H1 (cell line): ENCODE results near the gene HMCES. TPM values are rescaled to one million over a fixed set of nuclear protein-coding genes. Genes with fewer than 3 reads are reported as not detected.

ENCODE experiments used
- CTCF ChIA-PET: fragments of 300-600 bp; sonication (Branson Sonifier 250); formaldehyde crosslinking; loops from one replicate; lab custom pipeline; 2021; ENCODE audit not compliant: partially characterized antibody; lab: Charles Lee
- POLR2A ChIA-PET: fragments of 300-600 bp; sonication (Branson Sonifier 250); formaldehyde crosslinking; loops from one replicate; lab custom pipeline; 2021; ENCODE audit warnings: inconsistent platforms; ENCODE audit not compliant: partially characterized antibody; lab: Charles Lee
- DNase-seq, 2 experiments: peaks; one replicate each; pipeline versions ENCODE4 v3.0.0 to v3.0.0-alpha.2; 2010 to 2022; ENCODE audit warnings: low spot score in 2 of 2, low read depth in 1 of 2, mixed read lengths in 1 of 2
- FAIRE-seq: peaks from 2 replicates; lab custom pipeline; 2011; peaks lifted over from hg19 to GRCh38; lab: Jason Lieb, UNC
- H2AFZ ChIP-seq: 2 replicates; pipeline ENCODE4 v1.8.1; 2012; ENCODE audit warnings: low read length, inconsistent platforms
- H2AK5ac ChIP-seq: 2 replicates; pipeline ENCODE4 v1.6.1; 2013; ENCODE audit warnings: low read depth, low read length
- H2BK120ac ChIP-seq: replicated peaks from 2 replicates; pipeline ENCODE3; 2013; ENCODE audit warnings: low read depth, low read length, inconsistent platforms
- H2BK12ac ChIP-seq: 2 replicates; pipeline ENCODE4 v1.6.1; 2013; ENCODE audit warnings: low read depth, low read length
- H2BK15ac ChIP-seq: 2 replicates; pipeline ENCODE4 v1.6.1; 2013; ENCODE audit warnings: low read length
- H2BK20ac ChIP-seq: 2 replicates; pipeline ENCODE4 v1.6.1; 2013; ENCODE audit warnings: low read length
- H2BK5ac ChIP-seq: 2 replicates; pipeline ENCODE4 v1.6.1; 2013; ENCODE audit warnings: low read depth, low read length
- H3K14ac ChIP-seq: 2 replicates; pipeline ENCODE4 v1.6.1; 2013; ENCODE audit warnings: inconsistent platforms; ENCODE audit not compliant: insufficient read length
- H3K18ac ChIP-seq: 2 replicates; pipeline ENCODE4 v1.6.1; 2013; ENCODE audit warnings: low read length; ENCODE audit errors: extremely low read depth
- H3K23ac ChIP-seq: 2 replicates; pipeline ENCODE4 v1.6.1; 2013; ENCODE audit warnings: inconsistent platforms; ENCODE audit not compliant: insufficient read length
- H3K23me2 ChIP-seq: 2 replicates; pipeline ENCODE4 v1.6.1; 2013; ENCODE audit warnings: low read depth, low read length
- H3K27ac ChIP-seq: 2 replicates; pipeline ENCODE4 v1.6.1; 2011; ENCODE audit warnings: low read depth, low read length, inconsistent platforms
- H3K27me3 ChIP-seq, 4 experiments: replicated peaks in 1 of 4; 1 replicate in 1 of 4; 2 replicates in 3 of 4; pipeline versions ENCODE4 v1.6.1 to v1.8.1; 2011 to 2013; ENCODE audit warnings: low read length in 3 of 4, mild to moderate bottlenecking in 3 of 4, inconsistent platforms in 2 of 4, mixed read lengths in 2 of 4, moderate library complexity in 1 of 4; ENCODE audit not compliant: control insufficient read depth in 3 of 4, insufficient read depth in 3 of 4; ENCODE audit errors: extremely low read depth in 1 of 4
- H3K36me3 ChIP-seq, 4 experiments: 2 replicates each; pipeline versions ENCODE4 v1.6.1 to v1.8.1; 2011 to 2013; ENCODE audit warnings: mild to moderate bottlenecking in 4 of 4, low read length in 3 of 4, moderate library complexity in 2 of 4, control low read depth in 1 of 4, inconsistent platforms in 1 of 4; ENCODE audit not compliant: insufficient read depth in 4 of 4, control insufficient read depth in 2 of 4
- H3K4ac ChIP-seq: replicated peaks from 2 replicates; pipeline ENCODE3; 2013; ENCODE audit warnings: low read length, low read depth, mixed read lengths, inconsistent platforms; ENCODE audit not compliant: insufficient read length
- H3K4me1 ChIP-seq, 4 experiments: replicated peaks in 1 of 4; 1 replicate in 1 of 4; 2 replicates in 3 of 4; pipeline versions ENCODE4 v1.6.1 to v1.8.1; 2011 to 2013; ENCODE audit warnings: low read length in 3 of 4, inconsistent platforms in 2 of 4, mixed read lengths in 1 of 4; ENCODE audit not compliant: insufficient read depth in 4 of 4, control insufficient read depth in 3 of 4
- H3K4me2 ChIP-seq, 2 experiments: 2 replicates each; pipeline versions ENCODE4 v1.6.1 to v1.8.1; 2011 to 2013; ENCODE audit warnings: low read depth in 2 of 2, low read length in 2 of 2, control low read depth in 1 of 2, inconsistent platforms in 1 of 2, mild to moderate bottlenecking in 1 of 2; ENCODE audit not compliant: insufficient read depth in 1 of 2
- H3K4me3 ChIP-seq, 4 experiments: fragments of 200-600, 300-600 bp in 1 of 4; sonication (generic), shearing (Covaris generic), sonication (Bioruptor Twin) in 1 of 4; 2 replicates each; pipeline versions ENCODE4 v1.5.1 to v1.8.1; 2011 to 2016; ENCODE audit warnings: low read length in 4 of 4, low read depth in 3 of 4, control low read depth in 2 of 4, inconsistent platforms in 2 of 4, mild to moderate bottlenecking in 2 of 4, mixed read lengths in 1 of 4, moderate library complexity in 1 of 4; ENCODE audit not compliant: insufficient read depth in 2 of 4; ENCODE audit errors: extremely low read depth in 1 of 4
- H3K56ac ChIP-seq: replicated peaks from 2 replicates; pipeline ENCODE3; 2013; ENCODE audit warnings: low read depth, mild to moderate bottlenecking, mixed read lengths, low read length, inconsistent platforms; ENCODE audit not compliant: insufficient read length
- H3K79me1 ChIP-seq: 2 replicates; pipeline ENCODE4 v1.6.1; 2013; ENCODE audit warnings: low read depth, low read length, control low read depth
- H3K79me2 ChIP-seq, 2 experiments: 2 replicates each; pipeline versions ENCODE4 v1.6.1 to v1.8.1; 2012 to 2013; ENCODE audit warnings: low read length in 2 of 2, mild to moderate bottlenecking in 2 of 2, inconsistent platforms in 1 of 2; ENCODE audit not compliant: insufficient read depth in 2 of 2, control insufficient read depth in 1 of 2
- H3K9ac ChIP-seq, 4 experiments: replicated peaks in 1 of 4; 1 replicate in 1 of 4; 2 replicates in 3 of 4; pipeline versions ENCODE4 v1.6.1 to v1.8.1; 2011 to 2013; ENCODE audit warnings: low read depth in 3 of 4, low read length in 3 of 4, control low read depth in 2 of 4, mild to moderate bottlenecking in 2 of 4, moderate library complexity in 2 of 4, inconsistent platforms in 1 of 4; ENCODE audit errors: extremely low read depth in 1 of 4
- H3K9me3 ChIP-seq, 2 experiments: 2 replicates each; pipeline versions ENCODE4 v1.6.1 to v1.8.1; 2012 to 2013; ENCODE audit warnings: mild to moderate bottlenecking in 2 of 2, moderate library complexity in 2 of 2, control low read depth in 1 of 2, inconsistent platforms in 1 of 2, low read depth in 1 of 2, low read length in 1 of 2, mixed read lengths in 1 of 2; ENCODE audit not compliant: insufficient read depth in 2 of 2
- H4K20me1 ChIP-seq, 2 experiments: replicated peaks in 1 of 2; 2 replicates each; pipeline versions ENCODE3 to v1.8.1; 2011 to 2013; ENCODE audit warnings: inconsistent platforms in 2 of 2, low read length in 2 of 2, mild to moderate bottlenecking in 1 of 2; ENCODE audit not compliant: insufficient read depth in 2 of 2, control insufficient read depth in 1 of 2
- H4K5ac ChIP-seq: 2 replicates; pipeline ENCODE4 v1.6.1; 2013; ENCODE audit warnings: low read length, low read depth, mixed read lengths, inconsistent platforms; ENCODE audit not compliant: insufficient read length
- H4K8ac ChIP-seq: 2 replicates; pipeline ENCODE4 v1.8.0; 2013; ENCODE audit warnings: mild to moderate bottlenecking, moderate library complexity, low read length, inconsistent platforms; ENCODE audit not compliant: insufficient read depth; ENCODE audit errors: extremely low read depth
- H4K91ac ChIP-seq: replicated peaks from 2 replicates; pipeline ENCODE3; 2013; ENCODE audit warnings: low read length, mixed read lengths, inconsistent platforms; ENCODE audit not compliant: insufficient read length
- BACH1 ChIP-seq: IDR thresholded peaks from 2 replicates; pipeline ENCODE4 v1.6.1; 2012; ENCODE audit warnings: low read length, improper control_type of control experiment
- CBX5 ChIP-seq: fragments of 300-800, 300-1000 bp; sonication (generic); IDR thresholded peaks from 2 replicates; pipeline ENCODE4 v1.7.1; 2016; ENCODE audit warnings: antibody characterized with exemption, low read length, low read depth
- EZH2 ChIP-seq: fragments of 200-600 bp; sonication (generic); IDR thresholded peaks from 2 replicates; pipeline ENCODE4 v1.7.1; 2012; ENCODE audit warnings: low read depth, mild to moderate bottlenecking, moderate library complexity, low read length, inconsistent platforms; ENCODE audit not compliant: severe bottlenecking
- GABPA ChIP-seq: IDR thresholded peaks from 2 replicates; pipeline ENCODE4 v1.6.1; 2011; ENCODE audit warnings: mild to moderate bottlenecking, low read length, moderate library complexity, borderline replicate concordance; ENCODE audit not compliant: insufficient read depth
- GTF2F1 ChIP-seq: IDR thresholded peaks from 2 replicates; pipeline ENCODE4 v1.6.1; 2012; ENCODE audit warnings: low read depth, low read length, improper control_type of control experiment, borderline replicate concordance
- JUN ChIP-seq: IDR thresholded peaks from 2 replicates; pipeline ENCODE4 v1.6.1; 2011; ENCODE audit warnings: low read depth, mild to moderate bottlenecking, improper control_type of control experiment, low read length
- KDM4A ChIP-seq: IDR thresholded peaks from one replicate; pipeline ENCODE4 v1.7.1; 2012; ENCODE audit warnings: low read depth, mild to moderate bottlenecking, moderate library complexity, low read length, inconsistent platforms; ENCODE audit not compliant: severe bottlenecking
- NANOG ChIP-seq: IDR thresholded peaks from 2 replicates; pipeline ENCODE4 v1.6.1; 2011; ENCODE audit warnings: low read length, low read depth, mild to moderate bottlenecking, inconsistent platforms; ENCODE audit not compliant: insufficient read depth, poor library complexity, severe bottlenecking
- SP2 ChIP-seq: IDR thresholded peaks from 2 replicates; pipeline ENCODE4 v1.6.1; 2012; ENCODE audit warnings: mild to moderate bottlenecking, low read length, inconsistent platforms
- SUZ12 ChIP-seq: fragments of 200-600 bp; sonication (generic); IDR thresholded peaks from 2 replicates; pipeline ENCODE4 v1.6.1; 2012; ENCODE audit warnings: mild to moderate bottlenecking, inconsistent platforms, low read length, moderate library complexity, mixed read lengths
- TBP ChIP-seq: IDR thresholded peaks from 2 replicates; pipeline ENCODE4 v1.6.1; 2011; ENCODE audit warnings: low read depth, low read length, improper control_type of control experiment
- TCF12 ChIP-seq: IDR thresholded peaks from 2 replicates; pipeline ENCODE4 v1.6.1; 2011; ENCODE audit warnings: low read depth, mild to moderate bottlenecking, low read length
- TEAD4 ChIP-seq: IDR thresholded peaks from 2 replicates; pipeline ENCODE4 v1.6.1; 2012; ENCODE audit warnings: low read depth, low read length, inconsistent platforms, mixed read lengths
- WGBS, 2 experiments: shearing (Covaris generic) in 1 of 2; methylation state at CpG; one replicate each; pipeline versions ENCODE4 v1.1.6 to v1.1.7; 2013 to 2015; ENCODE audit warnings: low lambda C conversion rate in 2 of 2, mixed read lengths in 2 of 2, inconsistent platforms in 1 of 2, low coverage in 1 of 2, missing lambda C conversion rate in 1 of 2; ENCODE audit not compliant: insufficient replicate concordance in 2 of 2, insufficient coverage in 1 of 2, insufficient read length in 1 of 2; ENCODE audit errors: extremely low coverage in 1 of 2, missing lambda C conversion rate in 1 of 2; 5-methylcytosine and 5-hydroxymethylcytosine counted together
- polyA plus RNA-seq, 7 experiments: library from polyadenylated mRNA; depleted of rRNA in 3 of 7; stranded (reverse) in 5 of 7; unstranded in 2 of 7; fragments of >200 nt in 5 of 7; fragments of 200-250 nt in 2 of 7; gene quantifications; 1 replicate in 5 of 7; 2 replicates in 1 of 7; 4 replicates in 1 of 7; pipeline versions ENCODE4 v1.2.1 to v1.2.3, GENCODE V29; 2011 to 2013; ENCODE audit warnings: missing spikeins in 2 of 7, mixed read lengths in 2 of 7
- total RNA-seq: library from RNA; stranded (reverse); fragmentation: NEBNext Ultra II Directional; extraction: Animal tissue kit (Norgen Biotek cat#: 25700); gene quantifications from 2 replicates; pipeline ENCODE4 v1.2.1, GENCODE V29; 2021
- TF ChIP-seq, protein P1 (sequence below): IDR thresholded peaks from 2 replicates; pipeline ENCODE4 v1.6.1; 2011; ENCODE audit warnings: low read length, improper control_type of control experiment

The HMCES gene
- total and polyA plus RNA-seq, 2 of the 8 experiments (the other 6 are each of a cell fraction or from before 2014, with no cell fraction given), result 27.6 to 49.5 TPM

DNA sequence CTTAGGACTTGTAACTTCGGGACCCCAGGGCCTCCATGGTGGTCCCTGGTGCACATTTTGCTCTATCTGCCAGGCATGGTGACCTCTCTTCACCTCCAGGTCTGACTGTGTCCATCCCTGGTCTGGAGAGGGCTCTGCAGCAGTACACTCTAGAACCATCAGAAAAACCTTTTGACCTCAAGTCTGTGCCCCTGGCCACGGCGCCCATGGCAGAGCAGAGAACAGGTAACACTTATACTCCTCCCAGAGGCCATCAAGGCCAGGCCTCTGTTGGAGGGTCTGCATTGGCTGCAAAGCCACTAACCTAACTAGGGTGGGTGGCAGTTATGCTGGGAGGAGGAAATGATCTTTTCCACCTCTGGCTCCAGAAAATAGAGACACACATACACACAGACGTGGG, 10.3 kb upstream of the HMCES start:
- DNase-seq (no peak), FAIRE-seq (no peak)
- Histone ChIP-seq H2AK5ac (no peak overlapping the region), H3K27me3 (no peaks in the 10 kb centered on the region), H2BK5ac (no peak overlapping the region), H4K91ac (no peak overlapping the region), H2BK15ac (no peak overlapping the region), H3K79me2 (no peaks in the 10 kb centered on the region), H3K9me3 (no peaks in the 10 kb centered on the region), H3K4me2 (no peak overlapping the region), H2AFZ (no peak overlapping the region), H3K23ac (no peak overlapping the region), H3K18ac (no peak overlapping the region), H3K9ac (no peak overlapping the region), H3K4ac (no peak overlapping the region), H4K5ac (no peak overlapping the region), H3K27ac (no peak overlapping the region), H3K23me2 (no peaks in the 10 kb centered on the region; the same call in 1 of the 2 replicates), H3K14ac (no peak overlapping the region), H3K36me3 (peaks cover 38 to 93% (median 74%) of the 10 kb centered on the region in 4 experiments), H3K4me1 (no peaks in the 10 kb centered on the region), H2BK12ac (no peak overlapping the region), H3K56ac (no peak overlapping the region), H3K79me1 (no peaks in the 10 kb centered on the region), H4K20me1 (peaks cover 2 to 7% of the 10 kb centered on the region in 2 experiments), H3K4me3 (no peak overlapping the region), H2BK120ac (no peak overlapping the region), H2BK20ac (no peak overlapping the region), H4K8ac (no peak overlapping the region)
- ChIA-PET POLR2A (interaction anchor here (1.8 to 3.4 kb wide), 2 partner anchors 11 to 13 kb away, joined by 5 to 15 read pairs; partner anchors contain the start of gene HMCES), CTCF (no interaction called here)
- WGBS, 2 experiments, result 90% methylated on average over 4 of the region's 4 CpGs; no CpG with 5 or more reads in 1 of the 2 experiments
- no peak for TF ChIP-seq SUZ12
- no peak for TF ChIP-seq TBP
- TF ChIP-seq KDM4A, result no peak
- no peak for TF ChIP-seq TCF12
- no peak for TF ChIP-seq SP2
- TF ChIP-seq JUN, result no peak
- TF ChIP-seq GABPA, result no peak
- no peak for TF ChIP-seq GTF2F1
- TF ChIP-seq, protein P1, sequence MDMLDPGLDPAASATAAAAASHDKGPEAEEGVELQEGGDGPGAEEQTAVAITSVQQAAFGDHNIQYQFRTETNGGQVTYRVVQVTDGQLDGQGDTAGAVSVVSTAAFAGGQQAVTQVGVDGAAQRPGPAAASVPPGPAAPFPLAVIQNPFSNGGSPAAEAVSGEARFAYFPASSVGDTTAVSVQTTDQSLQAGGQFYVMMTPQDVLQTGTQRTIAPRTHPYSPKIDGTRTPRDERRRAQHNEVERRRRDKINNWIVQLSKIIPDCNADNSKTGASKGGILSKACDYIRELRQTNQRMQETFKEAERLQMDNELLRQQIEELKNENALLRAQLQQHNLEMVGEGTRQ, result no peak
- no peak for TF ChIP-seq NANOG
- TF ChIP-seq EZH2, result no peak
- no peak for TF ChIP-seq TEAD4
- TF ChIP-seq CBX5, result no peak
- TF ChIP-seq BACH1, result no peak
